ENCODE results near the gene AIMP2. TPM values are rescaled to one million over a fixed set of nuclear protein-coding genes. Genes with fewer than 3 reads are reported as not detected.
A peak's percentile ranks its signal among the peaks of the same experiment; 100 is the strongest.
"Not testable (repeated sequence)": the region's sequence is repeated elsewhere in the genome, so short reads cannot be mapped to it uniquely, and the experiment has no call there.

Gene AIMP2
- total RNA-seq, 1 donor from 2014 or later: 36.7 TPM

DNA sequence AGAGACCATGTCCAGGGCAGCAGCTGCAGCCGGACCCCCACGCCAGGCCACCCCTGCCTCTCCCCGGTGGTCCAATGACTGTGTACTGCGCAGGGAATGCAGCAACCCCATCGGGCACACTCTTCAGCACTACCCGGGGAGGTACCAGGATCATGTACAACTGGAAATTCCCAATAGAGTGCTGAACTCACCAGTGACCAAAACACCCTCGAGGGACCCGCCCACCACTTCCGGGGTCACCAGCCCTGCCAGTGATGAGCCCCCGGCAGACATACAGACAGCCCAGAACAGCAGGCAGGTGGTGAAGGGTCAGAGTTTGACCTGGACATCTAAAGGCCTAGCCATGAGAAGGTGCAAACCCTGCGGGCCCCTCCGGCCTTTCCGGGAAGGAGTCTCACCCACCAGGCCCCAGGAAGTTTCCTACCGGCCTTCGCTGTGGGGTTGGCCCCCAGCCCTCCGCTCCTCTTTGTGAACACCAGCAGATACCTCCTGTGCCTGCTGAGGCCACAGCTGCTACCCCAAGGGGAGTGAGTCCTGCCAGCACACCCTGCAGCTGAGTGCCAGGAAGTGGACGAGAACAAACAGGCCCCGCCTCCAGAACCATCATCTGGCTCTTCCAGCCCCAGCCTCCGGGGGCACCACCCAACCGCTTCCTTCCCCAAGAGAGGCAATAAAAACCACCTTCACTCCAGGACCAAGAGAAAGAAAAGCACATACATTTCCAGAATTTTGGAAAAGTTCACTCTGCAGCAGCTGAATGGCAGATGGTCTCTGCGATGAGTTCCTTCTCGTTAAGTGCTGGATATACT, 17.1 kb downstream of the AIMP2 start:
- peak; percentile 64 for DNase-seq (ENCODE audit: low spot score)

DNA sequence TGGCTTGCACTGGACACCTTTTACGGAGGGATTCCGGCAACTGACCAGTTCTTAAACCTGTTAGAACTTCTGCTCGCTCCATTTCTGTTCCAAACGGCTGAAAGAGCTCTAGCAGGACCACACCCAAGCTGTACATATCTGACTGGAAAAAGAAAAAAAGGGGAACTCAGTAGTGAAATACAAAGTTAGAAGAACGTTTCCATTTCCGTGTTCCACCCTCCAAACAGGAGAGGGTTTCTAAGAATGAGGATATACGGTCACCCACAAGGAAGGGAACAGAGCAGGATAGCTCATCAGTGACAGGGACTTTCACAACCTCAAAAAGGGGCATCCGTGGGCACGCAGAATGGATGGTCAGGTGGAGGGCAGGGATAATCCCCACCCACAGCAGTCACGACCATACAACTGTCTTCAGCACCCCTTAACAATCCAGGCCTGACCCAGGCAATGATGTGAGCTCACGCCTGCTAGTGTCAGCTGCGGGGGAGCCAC, 17.8 kb downstream of the AIMP2 start:
- no peak for DNase-seq (ENCODE audit: low spot score)

DNA sequence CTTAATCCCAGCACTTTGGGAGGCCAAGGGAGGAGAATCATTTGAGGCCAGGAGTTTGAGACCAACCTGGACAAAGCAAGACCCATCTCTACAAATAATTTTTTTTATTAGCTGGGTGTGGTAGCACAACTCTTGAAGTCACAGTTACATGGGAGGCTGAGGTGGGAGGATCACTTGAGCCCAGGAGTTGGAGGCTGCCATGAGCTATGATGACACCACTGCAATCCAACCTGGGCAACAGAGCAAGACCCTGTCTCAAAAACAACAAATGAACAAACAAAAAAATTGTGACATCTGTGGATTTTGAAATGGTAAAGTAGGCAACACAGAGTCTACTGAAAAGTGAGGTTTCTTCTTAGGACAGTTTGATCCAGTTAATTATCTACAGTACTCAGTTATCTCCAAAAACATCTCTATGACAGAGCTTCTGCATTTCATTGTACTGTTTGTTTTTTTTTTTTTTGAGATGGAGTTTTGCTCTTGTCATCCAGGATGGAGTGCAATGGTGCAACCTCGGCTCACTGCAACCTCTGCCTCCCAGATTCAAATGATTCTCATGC, 18.8 kb downstream of the AIMP2 start:
- no peak for DNase-seq (ENCODE audit: low spot score)

DNA sequence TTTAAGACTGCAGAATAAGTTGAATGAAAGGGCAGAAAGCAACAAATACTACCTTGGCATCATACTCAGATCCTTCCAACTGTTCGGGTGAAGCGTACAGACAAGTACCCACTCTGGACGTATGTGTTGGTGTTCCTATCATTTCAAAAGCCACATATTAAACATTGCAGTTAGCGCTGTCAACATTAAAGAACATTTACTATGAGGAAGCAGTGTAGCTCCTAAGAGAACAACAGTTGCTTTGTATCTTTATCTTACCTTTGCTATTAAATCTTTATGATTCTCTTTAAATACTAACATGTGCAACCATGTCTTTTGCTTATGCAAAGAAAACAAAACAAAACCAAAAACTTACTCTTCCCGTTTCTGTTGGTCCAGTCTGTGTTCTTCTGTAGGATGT, 19.5 kb downstream of the AIMP2 start:
- no peak for DNase-seq (ENCODE audit: low spot score)

DNA sequence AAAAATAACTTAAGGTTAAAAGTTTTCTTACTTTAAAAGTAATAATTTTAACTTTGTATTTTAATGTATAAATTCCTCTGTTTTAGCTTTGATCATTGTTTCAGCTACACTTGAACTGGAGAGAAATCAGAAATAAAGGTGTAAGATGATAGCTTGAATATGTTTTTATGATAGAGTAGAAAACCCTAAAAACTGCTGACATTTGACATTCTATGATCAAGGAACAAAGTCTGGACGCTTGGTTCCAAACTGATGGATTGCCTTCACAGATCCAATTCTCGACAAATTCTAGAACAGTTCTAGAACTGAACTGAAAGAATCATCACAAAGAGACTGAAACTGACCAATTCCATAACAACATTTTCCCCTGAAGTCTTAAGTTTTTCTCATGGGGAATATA, 21.9 kb downstream of the AIMP2 start, which contains the start of gene ANKRD61:
Gene ANKRD61 (plus strand): TSS at position 389 of the 400 bp plus-strand sequence. CDS start 0 bp downstream, at position 389.
- no peak for DNase-seq (ENCODE audit: low spot score)

DNA sequence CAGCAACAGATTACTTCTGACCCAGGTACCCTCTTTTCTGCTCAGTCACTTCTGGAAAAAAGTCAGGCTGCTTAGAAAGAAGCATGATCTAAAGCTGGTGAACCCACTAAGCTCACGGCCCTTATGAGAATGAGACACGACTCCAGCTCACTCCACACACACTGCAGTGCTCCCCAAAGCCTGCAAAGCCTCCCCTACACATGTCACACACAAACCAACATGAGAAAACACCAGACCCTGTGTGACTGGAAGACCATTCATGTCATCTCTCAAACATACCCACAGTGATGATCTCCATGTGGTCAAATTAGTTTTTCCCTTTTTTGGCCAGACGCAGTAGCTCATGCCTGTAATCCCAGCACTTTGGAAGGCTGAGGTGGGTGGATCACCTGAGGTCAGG, 22.5 kb downstream of the AIMP2 start:
- no peak for DNase-seq (ENCODE audit: low spot score)

DNA sequence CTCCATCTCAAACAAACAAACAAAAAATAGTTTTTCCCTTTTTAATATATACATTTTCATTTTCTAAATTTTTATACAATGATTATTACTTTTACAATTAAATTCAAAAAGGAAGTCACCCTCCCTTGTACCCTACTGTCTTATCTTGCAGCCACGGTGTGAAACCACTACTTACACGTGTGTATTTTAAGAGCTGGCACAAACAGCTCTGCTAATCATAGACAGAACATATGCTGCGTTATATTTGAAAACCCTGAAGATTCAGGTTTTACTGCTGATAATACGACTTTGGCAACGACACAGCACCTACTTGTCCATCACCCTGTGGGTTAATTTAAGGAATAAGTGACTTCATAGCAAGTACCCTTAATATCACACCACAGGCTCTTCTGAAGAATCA, 23.1 kb downstream of the AIMP2 start:
- no peak for DNase-seq (ENCODE audit: low spot score)

DNA sequence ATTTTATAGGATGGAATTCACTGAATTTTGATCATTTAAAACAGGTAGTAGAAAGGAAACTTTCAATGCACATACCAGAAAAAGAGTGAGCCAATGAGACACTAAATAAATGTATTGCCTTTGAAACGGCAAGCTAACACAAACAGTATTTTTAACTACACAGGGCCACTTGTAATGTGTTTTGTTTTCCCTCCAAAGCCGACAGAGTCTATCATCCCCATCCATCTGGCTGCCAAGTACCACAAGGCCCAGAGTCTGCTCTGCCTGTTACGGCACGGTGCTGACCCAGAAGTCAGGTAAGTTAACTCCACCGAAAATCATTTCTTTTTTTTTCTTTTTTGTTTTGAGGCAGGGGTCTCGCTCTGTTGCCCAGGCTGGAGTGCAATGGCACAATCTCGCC, 23.6 kb downstream of the AIMP2 start:
- no peak for DNase-seq (ENCODE audit: low spot score)

DNA sequence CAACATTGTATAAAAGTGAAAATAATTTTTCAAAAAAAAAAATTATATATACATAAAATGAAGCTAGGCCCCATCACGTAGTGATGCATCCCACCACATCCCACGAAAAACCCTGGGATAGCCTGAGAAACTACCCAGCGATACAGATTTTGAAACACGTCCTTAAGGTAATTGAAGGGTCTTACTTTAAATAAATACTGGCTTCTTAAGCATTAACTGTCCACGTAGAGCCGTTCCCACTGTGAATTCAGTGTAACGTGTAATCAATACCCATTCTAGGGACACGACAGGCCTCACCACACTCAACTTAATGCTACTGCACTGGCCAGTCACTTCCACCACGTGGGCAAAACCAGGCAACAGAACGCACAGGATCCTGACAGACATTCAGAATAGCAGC, 26.1 kb downstream of the AIMP2 start:
- no peak for DNase-seq (ENCODE audit: low spot score)

DNA sequence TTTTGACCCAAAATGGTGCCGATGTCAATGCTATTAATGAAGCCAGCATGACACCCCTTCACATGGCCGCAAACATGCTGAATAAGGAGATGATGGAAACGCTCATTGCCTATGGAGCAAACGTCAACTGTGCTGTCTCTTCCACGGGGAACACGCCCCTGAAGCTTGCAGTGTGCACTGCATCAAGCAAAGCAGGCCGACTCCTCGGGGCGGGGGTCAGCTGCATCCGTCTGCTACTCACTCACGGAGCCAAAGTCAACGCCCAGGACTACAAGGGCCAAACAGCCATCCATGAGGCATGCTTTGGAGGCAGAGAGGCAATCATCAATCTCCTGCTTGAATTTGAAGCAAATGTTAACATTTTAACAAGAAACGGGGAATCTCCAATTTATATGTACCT, 26.6 kb downstream of the AIMP2 start:
- DNase-seq (ENCODE audit: low spot score): no peak

DNA sequence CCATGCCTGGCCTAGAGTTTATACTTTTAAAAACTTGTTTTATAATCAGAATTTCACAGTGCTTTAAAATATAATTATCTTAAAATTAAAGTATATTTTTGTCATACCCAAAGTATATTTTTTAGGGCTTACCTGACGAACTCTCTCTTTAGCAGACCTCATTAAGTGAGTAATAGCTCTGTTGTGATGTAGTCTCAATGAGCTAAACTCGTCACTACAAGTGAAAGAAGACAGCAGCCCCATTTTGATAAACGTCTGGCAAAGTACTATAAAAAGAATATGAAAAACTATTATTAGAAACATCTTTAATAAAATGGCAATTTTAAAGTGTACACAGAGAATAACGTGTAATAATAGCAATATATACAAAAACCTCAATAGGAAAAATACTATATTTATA, 40.7 kb downstream of the AIMP2 start:
- DNase-seq (ENCODE audit: low spot score): no peak

DNA sequence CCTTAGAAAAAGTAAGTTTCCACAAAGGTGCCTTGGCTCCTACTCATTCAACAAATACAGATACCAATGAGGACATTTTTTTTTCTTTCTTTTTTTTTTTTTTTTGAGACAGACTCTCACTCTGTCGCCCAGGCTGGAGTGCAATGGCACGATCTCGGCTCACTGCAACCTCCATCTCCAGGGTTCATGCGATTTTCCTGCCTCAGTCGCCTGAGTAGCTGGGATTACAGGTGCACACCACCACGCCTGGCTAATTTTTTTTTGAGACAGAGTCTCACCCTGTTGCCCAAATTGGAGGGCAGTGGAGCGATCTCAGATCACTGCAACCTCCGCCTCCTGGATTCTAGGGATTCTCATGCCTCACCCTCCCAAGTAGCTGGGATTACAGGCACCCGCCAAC, 42.1 kb downstream of the AIMP2 start:
- DNase-seq (ENCODE audit: low spot score): not testable (repeated sequence)

DNA sequence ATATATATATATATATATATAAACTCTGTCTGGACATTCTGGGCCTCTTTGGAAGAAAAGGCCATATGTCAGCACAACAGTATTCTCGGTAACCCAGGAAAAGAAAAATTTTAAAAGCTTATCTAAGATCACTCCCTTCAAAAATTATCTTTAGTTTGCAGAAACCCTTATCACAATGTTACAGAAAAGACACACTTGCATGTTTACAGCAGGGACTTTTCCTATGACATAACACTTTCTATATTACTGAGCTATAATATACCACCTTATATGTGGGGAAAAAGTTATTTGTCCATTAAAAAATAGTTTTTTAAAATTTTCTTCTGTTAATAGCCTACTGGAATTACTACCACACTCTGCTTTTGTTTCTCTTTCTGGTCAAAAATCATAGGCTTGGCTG, 47.5 kb downstream of the AIMP2 start:
- DNase-seq (ENCODE audit: low spot score): no peak

DNA sequence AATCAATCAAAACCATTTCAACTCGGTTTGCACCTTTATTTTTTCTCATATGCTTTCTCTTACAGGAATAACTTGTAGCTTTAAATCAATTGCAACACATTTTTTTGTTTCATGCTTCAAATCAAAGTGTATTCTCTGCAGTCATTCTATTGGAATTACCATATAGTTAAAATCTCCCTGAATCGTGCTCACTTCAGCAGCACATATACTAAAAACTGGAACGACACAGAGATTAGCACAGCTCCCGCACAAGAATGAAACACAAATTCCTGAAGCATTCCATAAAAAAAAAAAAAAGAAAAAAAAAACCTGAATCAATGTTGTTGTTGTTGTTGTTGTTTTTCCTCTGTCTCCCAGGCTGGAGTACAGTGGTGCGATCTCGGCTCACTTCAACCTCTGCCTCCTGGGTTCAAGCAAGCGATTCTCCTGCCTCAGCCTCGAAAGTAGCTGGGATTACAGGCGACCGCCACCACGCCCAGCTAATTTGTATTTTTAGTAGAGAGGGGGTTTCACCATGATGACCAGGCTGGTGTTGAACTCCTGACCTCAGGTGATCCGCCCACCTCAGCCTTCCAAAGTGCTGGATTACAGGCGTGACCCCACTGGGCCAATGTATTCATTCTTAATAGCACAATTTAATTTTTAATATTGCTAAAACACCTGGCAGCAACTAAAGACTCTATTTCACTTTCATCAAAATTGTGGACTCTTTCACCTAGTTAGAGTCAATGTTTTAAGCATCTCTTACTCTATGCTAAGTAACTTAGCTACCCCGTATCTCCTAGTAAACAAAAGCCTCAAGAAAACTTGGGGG, 48.5 kb downstream of the AIMP2 start:
- DNase-seq (ENCODE audit: low spot score): no peak

DNA sequence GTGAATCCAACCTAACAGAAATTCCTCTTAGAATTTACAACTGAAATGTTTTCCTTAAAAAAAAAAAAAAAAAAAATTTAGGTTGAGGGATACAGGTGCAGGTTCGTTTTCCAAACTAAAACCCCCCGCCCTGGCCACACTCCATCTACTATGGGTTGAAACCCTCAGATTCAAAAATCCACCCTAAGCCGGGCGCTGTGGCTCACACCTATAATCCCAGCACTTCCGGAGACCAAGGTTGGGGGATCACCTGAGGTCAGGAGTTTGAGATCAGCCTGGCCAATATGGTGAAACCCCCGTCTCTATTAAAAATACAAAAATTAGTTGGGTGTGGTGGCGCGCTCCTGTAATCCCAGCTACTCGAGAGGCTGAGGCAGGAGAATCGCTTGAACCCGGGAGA, 50.9 kb downstream of the AIMP2 start:
- DNase-seq (ENCODE audit: low spot score): not testable (repeated sequence)

DNA sequence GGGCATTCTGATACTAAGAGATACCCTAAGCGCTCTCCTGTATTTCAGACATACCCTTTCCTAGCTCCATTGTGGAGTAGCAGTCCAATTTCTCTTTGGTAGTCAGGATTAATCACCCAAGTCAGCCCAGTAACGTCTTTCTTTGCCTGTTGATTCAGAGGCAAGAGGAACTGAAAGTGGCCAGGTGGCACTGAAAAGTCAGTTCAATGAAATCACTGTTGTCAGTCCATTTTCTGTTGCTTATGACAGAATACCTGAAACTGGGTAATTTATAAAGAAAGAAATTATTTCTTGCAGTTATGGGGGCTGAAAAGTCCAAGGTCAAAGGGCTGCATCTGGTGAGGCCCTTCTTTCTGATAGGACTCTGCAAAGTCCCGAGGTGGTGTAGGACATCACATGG, 62.3 kb downstream of the AIMP2 start:
- DNase-seq (ENCODE audit: low spot score): no peak

Other genes with a start within 250 kb of the AIMP2 start
- gene RNF216, start 227.6 kb upstream of the AIMP2 start, total RNA-seq: 40.8 TPM
- 0.60 TPM for gene OCM, start 128.5 kb upstream of the AIMP2 start, total RNA-seq
- 85.2 TPM for gene CCZ1, start 110.5 kb upstream of the AIMP2 start, total RNA-seq
- gene RSPH10B, start 38.6 kb upstream of the AIMP2 start, total RNA-seq: 0.44 TPM
- 16.4 TPM for gene PMS2, start 223 bp upstream of the AIMP2 start, total RNA-seq
- not detected for gene ANKRD61, start 22.1 kb downstream of the AIMP2 start, total RNA-seq
- 68.0 TPM for gene EIF2AK1, start 49.9 kb downstream of the AIMP2 start, total RNA-seq
- 14.4 TPM for gene USP42, start 95.7 kb downstream of the AIMP2 start, total RNA-seq